SKM-1 (cell line): ENCODE results near the gene MRPS34.

Source experiments
- DNase-seq: peaks from one replicate; lab custom pipeline; 2025; ENCODE audit not compliant: unreplicated experiment; lab: John Stamatoyannopoulos, UW

MRPS34 gene

DNA sequence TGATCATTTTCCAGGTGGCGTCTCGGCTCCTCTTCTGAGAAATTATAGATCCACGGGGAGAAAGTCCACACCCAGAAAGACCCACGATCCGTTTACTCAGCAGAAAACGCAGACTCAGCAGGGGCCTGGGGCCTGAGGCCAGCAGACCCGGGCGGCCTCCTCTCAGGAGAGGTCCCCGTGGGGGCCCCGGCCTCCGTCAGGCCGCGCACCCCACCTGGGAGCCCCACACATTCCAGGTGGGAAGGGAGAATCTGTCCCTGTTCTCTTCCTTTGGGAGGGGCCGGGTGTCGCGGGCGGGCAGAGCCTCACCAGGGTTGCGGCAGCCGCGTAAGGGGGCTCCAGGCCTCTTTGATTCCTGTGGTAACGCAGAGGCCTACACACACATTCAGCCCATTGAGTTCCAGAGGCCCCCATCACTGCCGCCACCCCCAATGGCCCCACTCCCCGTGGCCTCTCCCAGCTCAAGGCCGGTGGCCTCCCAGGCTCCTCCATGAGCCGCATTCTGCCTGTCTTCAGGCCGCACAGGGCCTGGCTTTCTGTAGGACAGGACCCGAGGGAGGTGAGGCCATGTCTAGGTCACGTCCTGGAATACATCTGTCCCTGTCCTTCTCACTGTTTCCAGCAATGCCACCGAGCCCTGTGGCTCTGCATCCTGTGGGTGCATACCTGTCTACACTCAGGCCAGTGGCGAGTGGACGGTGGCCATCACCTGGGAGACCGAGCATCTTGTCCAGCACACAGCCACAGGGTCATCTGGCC lies 22.2 kb upstream of the MRPS34 start:
- no peak for DNase-seq

- no peak for DNase-seq
These were observed 21.4 kb upstream of the MRPS34 start for GRCh38 chr16:1794221-1794871.

DNA sequence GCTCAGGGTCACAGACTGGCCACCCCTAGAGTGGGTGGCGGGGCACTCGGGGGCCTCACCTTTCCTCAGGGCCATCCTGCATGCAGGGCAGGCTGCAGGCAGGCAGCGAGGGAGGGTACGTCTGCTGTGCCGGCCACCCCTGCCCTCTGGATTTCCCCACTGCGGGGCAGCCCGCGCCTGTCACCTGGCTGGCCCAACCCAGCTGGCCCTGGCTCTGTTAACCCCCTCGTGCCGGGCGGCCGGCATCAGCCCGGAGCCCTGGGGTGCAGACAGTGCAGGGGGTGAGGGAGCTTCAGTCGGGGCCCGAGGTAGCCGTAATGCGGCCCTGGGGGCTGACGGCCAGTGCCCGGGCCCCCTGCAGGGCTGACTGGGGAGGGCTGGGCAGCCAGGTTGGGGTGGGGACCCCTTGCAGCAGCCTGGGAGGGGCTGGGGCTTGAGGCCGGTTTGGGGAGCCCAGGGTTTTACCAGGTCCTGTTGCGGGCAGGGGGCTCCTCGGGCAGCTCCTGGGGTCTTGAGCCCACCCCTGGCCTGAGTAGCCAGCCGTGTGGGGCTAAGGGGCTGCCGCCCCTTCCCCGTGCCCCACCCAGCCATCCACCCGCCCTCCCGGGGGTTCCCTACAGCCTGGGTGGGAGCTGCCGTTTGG lies 20.8 kb upstream of the MRPS34 start, which contains the start of gene IGFALS:
TSS of gene IGFALS (minus strand) at position 128 of the 643 bp plus-strand sequence. CDS start at position 75, 53 bp downstream.
- no peak for DNase-seq

DNA sequence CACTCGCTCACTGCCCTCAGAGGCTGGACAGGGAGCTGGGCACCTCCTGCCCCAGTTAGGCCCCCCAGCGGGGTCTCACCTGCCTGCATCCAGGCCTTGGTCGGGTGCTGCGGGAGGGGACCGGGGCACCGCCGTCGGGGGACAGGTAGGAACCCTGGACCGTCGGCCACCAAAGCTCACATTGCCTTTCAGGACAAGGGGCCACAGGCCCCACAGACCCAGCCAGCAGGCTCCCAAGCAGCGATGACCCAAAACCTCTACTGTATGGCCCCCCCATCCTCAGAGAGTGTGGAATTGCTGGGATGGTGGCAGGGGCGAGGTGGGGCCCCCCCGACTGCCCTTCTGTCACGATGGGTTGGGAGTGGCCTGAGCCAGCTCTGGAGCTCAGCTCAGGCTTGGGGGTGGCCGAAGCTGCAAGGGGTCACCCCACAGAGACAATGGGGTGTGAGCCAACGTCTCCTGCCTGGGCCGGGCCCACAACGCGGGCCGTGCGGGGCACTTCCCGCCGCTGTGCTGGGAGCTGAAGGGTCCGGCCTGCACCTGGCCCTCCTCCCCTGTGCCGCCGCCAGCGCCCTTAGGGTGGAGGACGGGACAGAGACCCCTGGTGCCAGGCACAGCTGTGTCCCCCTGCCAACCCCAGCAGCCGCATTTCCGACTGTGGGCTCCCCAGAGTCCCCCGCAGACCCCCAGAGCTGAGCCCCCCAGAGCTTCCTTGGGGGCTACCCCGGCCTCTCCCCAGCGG lies 20.1 kb upstream of the MRPS34 start:
- DNase-seq: no peak

- no peak for DNase-seq
These were observed 19.2 kb upstream of the MRPS34 start for GRCh38 chr16:1791943-1792812.

DNA sequence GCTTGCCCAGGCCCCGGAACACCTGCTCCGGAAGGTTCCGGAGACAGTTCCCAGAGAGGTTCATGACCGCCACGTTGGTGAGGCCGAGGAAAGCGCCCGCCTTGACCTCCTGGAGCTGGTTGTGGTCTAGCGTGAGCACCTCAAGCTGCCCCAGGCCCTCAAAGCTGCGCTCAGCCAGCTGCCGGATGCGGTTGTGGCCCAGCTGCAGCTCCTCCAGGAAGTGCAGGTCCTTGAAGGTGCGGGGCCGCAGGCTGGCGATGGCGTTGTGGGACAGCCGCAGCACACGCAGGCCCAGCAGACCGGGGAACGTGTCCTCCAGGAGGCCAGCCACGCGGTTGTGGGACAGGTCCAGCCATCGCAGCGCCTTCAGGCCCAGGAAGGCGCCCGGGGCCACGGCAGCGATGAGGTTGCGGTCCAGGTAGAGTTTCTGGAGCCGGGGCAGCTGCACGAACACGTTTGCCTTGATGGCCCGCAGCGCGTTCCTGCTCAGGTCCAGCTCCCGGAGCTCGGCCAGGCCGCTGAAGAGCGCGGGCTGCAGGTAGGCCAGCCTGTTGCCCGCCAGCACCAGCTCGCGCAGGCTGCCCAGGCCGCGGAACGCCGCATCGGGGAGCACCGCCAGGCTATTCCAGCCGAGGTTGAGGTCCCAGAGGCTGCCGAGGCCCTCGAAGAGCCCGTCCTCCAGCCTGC lies 18.5 kb upstream of the MRPS34 start:
- no peak for DNase-seq

DNA sequence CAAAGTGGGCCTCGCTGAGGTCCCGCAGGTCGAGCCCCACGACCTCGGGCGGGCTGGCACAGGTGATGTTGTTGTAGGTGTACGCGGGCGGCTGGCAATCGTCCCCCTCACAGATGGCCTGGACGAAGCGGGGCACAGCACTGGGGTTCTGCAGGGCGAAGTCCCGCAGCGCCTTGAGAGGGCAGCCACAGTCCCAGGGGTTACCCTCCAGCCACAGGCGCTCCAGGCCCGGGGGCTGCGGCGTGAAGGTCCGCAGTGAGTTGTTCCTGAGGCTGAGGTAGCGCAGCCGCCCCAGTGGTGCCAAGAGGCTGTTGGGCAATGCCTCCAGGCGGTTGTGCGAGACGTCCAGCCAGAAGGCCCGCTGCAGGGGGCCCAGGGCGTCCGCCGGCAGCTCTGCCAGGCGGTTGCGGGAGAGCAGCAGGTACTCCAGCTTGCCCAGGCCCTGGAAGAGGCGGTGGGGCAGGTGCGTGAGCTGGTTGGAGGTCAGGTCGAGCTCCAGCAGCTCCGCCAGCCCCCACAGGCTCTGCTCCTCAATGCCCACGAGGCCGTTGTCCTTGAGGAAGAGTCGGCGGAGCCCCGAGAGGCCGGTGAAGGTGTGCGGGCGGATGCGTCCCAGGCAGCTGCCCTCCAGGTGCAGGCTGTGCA lies 17.8 kb upstream of the MRPS34 start:
- no peak for DNase-seq

GRCh38 chr16:1790261-1790610 lies 17.3 kb upstream of the MRPS34 start:
- DNase-seq: no peak

- no peak for DNase-seq
These were observed 16.7 kb upstream of the MRPS34 start for GRCh38 chr16:1789643-1790045.

GRCh38 chr16:1788708-1789100 lies 15.8 kb upstream of the MRPS34 start:
- DNase-seq: no peak

DNA sequence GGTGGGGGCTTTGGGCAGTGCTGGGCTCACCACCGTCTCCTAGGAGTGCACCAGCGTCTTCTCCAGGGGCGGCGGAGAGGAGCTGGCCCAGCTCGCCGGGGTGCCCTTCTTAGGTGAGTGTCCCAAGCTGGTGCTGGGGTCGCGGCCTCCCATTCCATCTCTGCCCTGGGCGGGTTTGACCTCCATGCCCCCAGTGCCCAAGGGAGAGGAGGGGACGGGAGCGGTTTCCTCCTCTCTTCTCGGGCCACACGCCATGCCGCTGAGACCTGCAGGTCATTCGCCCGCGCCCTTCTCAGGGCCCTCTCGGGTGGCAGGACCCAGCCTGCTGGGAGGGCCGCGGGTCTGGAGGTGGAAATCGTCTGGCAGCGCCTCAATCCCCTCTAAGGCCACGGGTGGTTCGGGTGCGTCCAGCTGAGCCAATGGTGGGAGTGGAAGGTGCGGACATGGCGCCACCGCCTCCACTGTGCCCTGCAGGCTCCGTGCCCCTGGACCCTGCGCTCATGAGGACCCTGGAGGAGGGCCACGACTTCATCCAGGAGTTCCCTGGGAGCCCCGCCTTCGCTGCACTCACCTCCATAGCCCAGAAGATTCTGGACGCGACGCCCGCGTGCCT lies 15.3 kb upstream of the MRPS34 start:
- no peak for DNase-seq

GRCh38 chr16:1787322-1788094 lies 14.6 kb upstream of the MRPS34 start:
- no peak for DNase-seq

DNA sequence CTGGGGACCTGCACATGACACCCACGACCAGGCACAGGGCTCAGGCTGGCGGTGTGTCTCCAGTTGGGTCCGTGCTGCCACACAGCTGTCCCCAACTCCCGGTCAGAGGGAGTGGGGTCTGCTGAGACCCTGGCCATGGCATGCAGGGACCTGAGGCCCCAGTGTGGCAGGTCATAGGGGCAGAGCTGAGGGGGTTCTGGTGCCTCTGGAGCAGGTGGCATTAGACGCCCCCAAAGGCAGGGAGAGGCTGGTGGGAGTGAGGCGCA lies 14.1 kb upstream of the MRPS34 start:
- no peak for DNase-seq

GRCh38 chr16:1786242-1787055 lies 13.5 kb upstream of the MRPS34 start:
- DNase-seq: no peak

DNA sequence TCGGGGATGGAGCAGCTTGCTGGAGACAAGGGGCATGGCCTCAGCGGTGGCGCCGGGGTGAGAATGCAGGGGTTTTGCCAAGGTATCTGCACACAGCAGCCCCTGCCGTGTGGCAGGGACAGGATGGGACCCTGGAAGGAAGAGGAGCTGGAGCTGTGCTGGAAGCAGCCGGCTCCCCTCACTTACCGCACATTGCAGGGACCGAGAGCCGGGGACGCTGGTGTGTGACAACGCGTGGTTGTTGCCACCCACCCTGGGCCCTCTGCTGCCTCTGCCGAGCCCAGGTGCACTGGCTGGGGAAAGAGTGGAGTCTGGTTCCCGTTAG lies 12.9 kb upstream of the MRPS34 start:
- no peak for DNase-seq

- DNase-seq: no peak
These were observed 12.3 kb upstream of the MRPS34 start for GRCh38 chr16:1784977-1785845.
